OCI-LY7 (cell line): ENCODE measurements around the gene GARRE1. TPM values are rescaled to one million over a fixed set of nuclear protein-coding genes. Genes with fewer than 3 reads are reported as not detected.

Experiments used
- BruUV-seq: library from RNA; stranded (reverse); fragments of 400-500 nt; replicated peaks from 2 replicates; lab custom pipeline; 2021; lab: Mats Ljungman, UMichigan
- CTCF ChIA-PET: fragments of 300-600 bp; sonication (Branson Sonifier 250); formaldehyde crosslinking; loops from one replicate; lab custom pipeline; 2022; ENCODE audit warnings: antibody characterized with exemption; ENCODE audit not compliant: unreplicated experiment; lab: Charles Lee
- POLR2A ChIA-PET: fragments of 300-600 bp; sonication (Branson Sonifier 250); formaldehyde crosslinking; loops from one replicate; lab custom pipeline; 2022; ENCODE audit warnings: antibody characterized with exemption; lab: Charles Lee
- DNase-seq: peaks from one replicate; pipeline ENCODE4 v3.0.0-alpha.2; 2015; ENCODE audit warnings: low spot score
- H2AFZ ChIP-seq: fragments of 200-600 bp; sonication (generic), shearing (Covaris generic); 2 replicates; pipeline ENCODE4 v1.6.1; 2014; ENCODE audit warnings: mild to moderate bottlenecking, antibody characterized with exemption, low read length, moderate library complexity
- H3K27ac ChIP-seq: fragments of 200-600 bp; sonication (generic); 2 replicates; pipeline ENCODE4 v1.5.1; 2014; ENCODE audit warnings: mixed run types, low read depth, mild to moderate bottlenecking, moderate library complexity, low read length, inconsistent platforms; ENCODE audit not compliant: poor library complexity, severe bottlenecking
- H3K36me3 ChIP-seq: fragments of 200-600 bp; sonication (generic); 2 replicates; pipeline ENCODE4 v1.6.1; 2014; ENCODE audit warnings: mild to moderate bottlenecking, antibody characterized with exemption, low read length, moderate library complexity, mixed read lengths; ENCODE audit not compliant: insufficient read depth
- H3K4me1 ChIP-seq: fragments of 200-600 bp; sonication (generic); 2 replicates; pipeline ENCODE4 v1.5.1; 2014; ENCODE audit warnings: mild to moderate bottlenecking, low read length; ENCODE audit not compliant: insufficient read depth, poor library complexity, severe bottlenecking
- H3K4me2 ChIP-seq: fragments of 200-600 bp; sonication (generic); 2 replicates; pipeline ENCODE4 v1.6.1; 2014; ENCODE audit warnings: mild to moderate bottlenecking, low read length
- H3K4me3 ChIP-seq: fragments of 200-600 bp; sonication (generic); 2 replicates; pipeline ENCODE4 v1.5.1; 2014; ENCODE audit warnings: mild to moderate bottlenecking, low read depth, low read length; ENCODE audit not compliant: poor library complexity, severe bottlenecking
- H3K79me2 ChIP-seq: fragments of 200-600 bp; sonication (generic); 2 replicates; pipeline ENCODE4 v1.6.1; 2016; ENCODE audit warnings: low read depth, mild to moderate bottlenecking, low read length, moderate library complexity, mixed read lengths; ENCODE audit not compliant: insufficient read depth
- H3K9me2 ChIP-seq: fragments of 200-600 bp; sonication (generic); 2 replicates; pipeline ENCODE4 v1.6.1; 2016; ENCODE audit warnings: mild to moderate bottlenecking, low read length, mixed read lengths; ENCODE audit not compliant: insufficient read depth
- H3K9me3 ChIP-seq: fragments of 200-600 bp; sonication (generic); 2 replicates; pipeline ENCODE4 v1.6.1; 2014; ENCODE audit warnings: mild to moderate bottlenecking, mixed run types, low read length, mixed read lengths
- H4K20me1 ChIP-seq: fragments of 200-600 bp; sonication (generic); 2 replicates; pipeline ENCODE4 v1.6.1; 2014; ENCODE audit warnings: mild to moderate bottlenecking, antibody characterized with exemption, low read length, moderate library complexity, mixed read lengths; ENCODE audit not compliant: insufficient read depth
- CTCF ChIP-seq: fragments of 200-600 bp; sonication (generic); conservative IDR thresholded peaks from 2 replicates; pipeline ENCODE4 v1.5.1; 2014; ENCODE audit warnings: mild to moderate bottlenecking, antibody characterized with exemption, low read length, moderate library complexity, mixed read lengths
- EZH2phosphoT487 ChIP-seq: fragments of 200-600 bp; sonication (generic); IDR thresholded peaks from 2 replicates; pipeline ENCODE4 v1.6.1; 2018; ENCODE audit warnings: low read depth, borderline replicate concordance, mild to moderate bottlenecking, mixed run types, antibody characterized with exemption, low read length, moderate library complexity, mixed read lengths
- intact Hi-C: fragments of 100-400 bp; cut with micrococcal nuclease; formaldehyde crosslinking; loops from one replicate; pipeline ENCODE4 v1.10.0; 2022; ENCODE audit not compliant: unreplicated experiment
- total RNA-seq, 2 experiments: library from RNA; depleted of rRNA in 1 of 2; stranded (reverse); fragments of >200 nt in 1 of 2; shearing (Covaris generic) in 1 of 2; gene quantifications; 2 replicates each; pipeline ENCODE4 v1.2.3, GENCODE V29; 2014 to 2022

Gene GARRE1
- total RNA-seq, 2 experiments from 2014 or later, result 15.4 to 18.8 TPM

- TF ChIP-seq EZH2phosphoT487 (no peak), CTCF (no peak)
- no peak overlapping the region for H2AFZ ChIP-seq
- no peak overlapping the region for H3K4me3 ChIP-seq
- DNase-seq, result no peak
- H4K20me1 ChIP-seq, result no peaks in the 10 kb centered on the region
- no peaks in the 10 kb centered on the region for H3K9me2 ChIP-seq
- H3K4me1 ChIP-seq, result no peaks in the 10 kb centered on the region
- H3K27ac ChIP-seq, result no peak overlapping the region
- BruUV-seq, result no TSS peak
- H3K4me2 ChIP-seq, result no peak overlapping the region
- CTCF ChIA-PET, result no interaction called here
- H3K79me2 ChIP-seq, result no peaks in the 10 kb centered on the region
- POLR2A ChIA-PET, result interaction anchor here (0.5 kb wide), 1 partner anchor 21 kb away, joined by 4 read pairs; no protein-coding TSS in a partner anchor
- no peaks in the 10 kb centered on the region for H3K9me3 ChIP-seq
- intact Hi-C loops, result no loop called here
- peaks cover 25% of the 10 kb centered on the region for H3K36me3 ChIP-seq
Measured at GRCh38 chr19:34235425-34235940, 18.9 kb upstream of the GARRE1 start.

- no peak overlapping the region for H3K4me2 ChIP-seq
- TF ChIP-seq CTCF, result no peak
- no peak for TF ChIP-seq EZH2phosphoT487
- peaks cover 18% of the 10 kb centered on the region for H3K36me3 ChIP-seq
- BruUV-seq, result no TSS peak
- H3K4me3 ChIP-seq, result no peak overlapping the region
- H3K27ac ChIP-seq, result no peak overlapping the region
- ChIA-PET POLR2A (interaction anchor here (0.6 kb wide), 1 partner anchor 9 kb away, joined by 4 read pairs; no protein-coding TSS in a partner anchor), CTCF (no interaction called here)
- no peaks in the 10 kb centered on the region for H3K9me3 ChIP-seq
- DNase-seq, result no peak
- intact Hi-C loops, result no loop called here
- H3K4me1 ChIP-seq, result peaks cover 1% of the 10 kb centered on the region
- H3K79me2 ChIP-seq, result no peaks in the 10 kb centered on the region
- H4K20me1 ChIP-seq, result no peaks in the 10 kb centered on the region
- no peak overlapping the region for H2AFZ ChIP-seq
- H3K9me2 ChIP-seq, result no peaks in the 10 kb centered on the region
Measured at GRCh38 chr19:34236035-34236987, 18.0 kb upstream of the GARRE1 start.

- Histone ChIP-seq H3K9me2 (no peaks in the 10 kb centered on the region), H3K36me3 (peaks cover 15% of the 10 kb centered on the region), H2AFZ (no peak overlapping the region), H3K4me1 (peaks cover 6% of the 10 kb centered on the region), H3K79me2 (no peaks in the 10 kb centered on the region), H3K4me2 (no peak overlapping the region), H3K9me3 (no peaks in the 10 kb centered on the region), H3K27ac (no peak overlapping the region), H4K20me1 (no peaks in the 10 kb centered on the region), H3K4me3 (no peak overlapping the region)
- DNase-seq, result no peak
- ChIA-PET CTCF (no interaction called here), POLR2A (no interaction called here)
- intact Hi-C loops, result no loop called here
- TF ChIP-seq CTCF (no peak), EZH2phosphoT487 (no peak)
- BruUV-seq, result no TSS peak
Measured at GRCh38 chr19:34237283-34237682, 17.1 kb upstream of the GARRE1 start.
